GM12873 (cell line): ENCODE measurements around the gene DAP.

Source experiments
- TF ChIP-seq, protein P1 (sequence below): IDR thresholded peaks from 2 replicates; pipeline ENCODE4 v1.5.1; 2012; ENCODE audit warnings: low read depth, mild to moderate bottlenecking, moderate library complexity, low read length, control low read depth; ENCODE audit not compliant: insufficient read depth; ENCODE audit errors: missing control alignments

The DAP gene

DNA sequence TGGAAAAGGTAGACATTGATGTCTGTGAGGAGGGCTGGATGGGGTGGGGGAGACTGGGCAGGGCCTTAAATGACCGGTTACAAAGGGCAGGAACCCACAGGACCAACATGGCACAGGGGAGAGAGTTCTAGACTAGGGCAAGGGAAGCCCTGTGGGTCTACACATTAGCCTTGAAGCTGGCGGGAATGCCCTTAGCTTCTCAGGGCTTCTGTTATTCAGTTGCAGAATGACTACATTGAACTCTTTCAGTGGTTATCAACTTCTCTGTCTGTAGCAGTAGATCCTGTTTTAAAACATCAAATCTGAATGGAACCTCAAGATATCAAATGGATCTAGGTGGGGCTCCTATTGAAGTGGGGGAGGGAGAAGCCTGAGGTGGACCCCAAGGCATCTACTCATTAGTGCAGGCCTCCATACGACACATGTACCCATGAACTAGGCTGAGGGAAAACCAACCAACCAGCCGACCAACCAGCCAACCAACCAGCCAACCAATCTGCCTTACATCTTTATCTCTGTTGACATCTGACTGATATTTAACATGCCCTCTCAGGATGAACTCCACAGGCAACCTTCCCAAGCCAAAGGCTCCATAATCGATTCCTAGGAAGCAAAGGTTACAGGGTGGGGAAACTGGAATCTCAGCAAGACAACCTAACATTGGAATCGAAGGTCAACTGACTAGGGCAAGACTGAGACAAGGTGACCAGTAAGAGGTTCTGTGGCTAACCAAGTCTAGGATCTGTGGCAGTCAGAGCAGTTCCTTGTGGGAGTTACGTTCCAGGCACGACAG is 48.3 kb downstream of the DAP start:
- TF ChIP-seq, protein P1, sequence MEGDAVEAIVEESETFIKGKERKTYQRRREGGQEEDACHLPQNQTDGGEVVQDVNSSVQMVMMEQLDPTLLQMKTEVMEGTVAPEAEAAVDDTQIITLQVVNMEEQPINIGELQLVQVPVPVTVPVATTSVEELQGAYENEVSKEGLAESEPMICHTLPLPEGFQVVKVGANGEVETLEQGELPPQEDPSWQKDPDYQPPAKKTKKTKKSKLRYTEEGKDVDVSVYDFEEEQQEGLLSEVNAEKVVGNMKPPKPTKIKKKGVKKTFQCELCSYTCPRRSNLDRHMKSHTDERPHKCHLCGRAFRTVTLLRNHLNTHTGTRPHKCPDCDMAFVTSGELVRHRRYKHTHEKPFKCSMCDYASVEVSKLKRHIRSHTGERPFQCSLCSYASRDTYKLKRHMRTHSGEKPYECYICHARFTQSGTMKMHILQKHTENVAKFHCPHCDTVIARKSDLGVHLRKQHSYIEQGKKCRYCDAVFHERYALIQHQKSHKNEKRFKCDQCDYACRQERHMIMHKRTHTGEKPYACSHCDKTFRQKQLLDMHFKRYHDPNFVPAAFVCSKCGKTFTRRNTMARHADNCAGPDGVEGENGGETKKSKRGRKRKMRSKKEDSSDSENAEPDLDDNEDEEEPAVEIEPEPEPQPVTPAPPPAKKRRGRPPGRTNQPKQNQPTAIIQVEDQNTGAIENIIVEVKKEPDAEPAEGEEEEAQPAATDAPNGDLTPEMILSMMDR: no peak

DNA sequence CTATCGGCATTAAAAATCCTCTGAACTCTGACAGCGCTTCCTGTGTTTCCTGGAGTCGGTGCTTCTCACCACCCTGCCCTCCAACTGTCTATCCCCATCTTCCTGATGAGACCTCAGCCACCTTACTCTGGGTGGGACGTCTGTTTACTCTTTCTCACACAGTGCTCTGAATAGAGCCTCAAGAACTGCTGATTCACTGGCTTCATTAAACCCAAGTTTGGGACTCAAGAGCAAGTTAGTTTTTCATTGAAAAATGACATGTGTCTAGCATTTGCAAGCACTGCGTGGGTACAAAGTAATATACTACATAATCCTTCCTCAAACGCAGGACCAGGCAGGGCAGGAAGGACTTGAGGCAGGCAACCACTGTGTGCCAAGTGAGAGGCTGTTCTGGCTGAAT is 49.5 kb downstream of the DAP start:
- TF ChIP-seq, protein P1: no peak

DNA sequence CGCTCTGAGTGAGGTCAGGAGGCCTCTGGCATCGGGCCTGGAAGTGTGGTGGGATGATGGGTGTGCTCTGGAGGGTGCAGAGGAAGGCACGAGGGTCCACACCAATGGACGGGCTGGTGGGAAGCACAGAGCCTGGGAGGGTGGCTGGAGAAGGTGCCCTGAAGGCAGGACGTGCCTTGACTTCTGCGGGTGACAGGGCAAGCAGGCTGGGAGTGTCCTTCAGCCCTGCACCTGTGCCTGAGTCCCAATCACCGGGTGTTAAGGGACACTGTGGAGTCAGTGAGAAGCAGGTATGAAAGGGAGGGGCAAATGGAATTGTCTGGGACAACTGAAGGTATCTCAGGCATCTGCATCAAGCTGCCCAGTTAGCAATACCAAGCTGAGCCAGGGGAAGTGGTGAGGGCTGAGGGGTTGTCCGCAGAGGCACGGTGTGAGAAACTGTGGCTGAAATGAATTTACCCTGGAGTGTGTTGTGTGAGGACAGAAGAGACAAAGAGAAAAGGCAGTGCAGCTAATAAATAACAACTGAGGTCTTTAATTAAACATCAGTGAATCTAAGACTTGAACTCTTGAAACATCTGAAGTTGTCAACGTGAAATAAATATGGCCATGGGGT is 50.4 kb downstream of the DAP start:
- TF ChIP-seq, protein P1: no peak

DNA sequence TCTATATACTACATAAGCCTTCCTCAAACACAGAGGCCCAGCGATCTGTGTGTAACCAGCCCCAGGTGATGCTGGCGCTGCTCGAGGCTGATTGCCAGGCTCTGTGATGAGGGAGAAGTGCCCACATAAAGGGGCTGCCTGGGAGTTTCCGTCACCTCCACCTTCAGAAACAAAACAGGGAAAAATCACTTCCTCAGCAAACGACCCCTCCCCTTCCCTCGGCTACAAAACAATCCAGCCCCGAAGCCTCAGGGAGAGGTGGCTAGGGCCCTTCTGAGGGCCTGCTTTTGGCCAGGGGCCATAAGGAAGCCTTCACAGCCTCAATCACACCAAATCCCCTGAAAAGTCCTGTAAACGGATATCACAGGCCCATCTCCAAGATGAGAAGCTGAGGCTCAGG is 51.1 kb downstream of the DAP start:
- TF ChIP-seq, protein P1: no peak

DNA sequence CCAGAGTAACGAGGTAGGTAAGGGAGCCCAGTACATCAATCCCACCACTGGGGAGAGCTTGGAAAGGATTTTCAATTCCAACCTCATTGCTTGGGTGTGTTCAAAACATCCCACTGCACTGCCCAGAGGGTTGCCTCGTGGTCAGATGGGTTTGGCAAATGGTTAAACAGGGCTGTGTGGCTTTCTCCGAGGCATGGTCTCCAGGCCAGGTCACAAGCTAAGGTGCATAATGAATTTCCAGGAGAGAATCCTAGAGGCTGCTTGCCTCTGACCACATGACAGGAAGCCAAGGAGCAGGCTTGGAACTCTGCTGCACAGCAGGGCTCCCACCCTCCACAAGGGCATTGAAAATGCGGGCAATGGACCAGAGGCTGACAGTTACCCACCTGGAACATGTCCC is 51.6 kb downstream of the DAP start:
- TF ChIP-seq, protein P1: no peak

DNA sequence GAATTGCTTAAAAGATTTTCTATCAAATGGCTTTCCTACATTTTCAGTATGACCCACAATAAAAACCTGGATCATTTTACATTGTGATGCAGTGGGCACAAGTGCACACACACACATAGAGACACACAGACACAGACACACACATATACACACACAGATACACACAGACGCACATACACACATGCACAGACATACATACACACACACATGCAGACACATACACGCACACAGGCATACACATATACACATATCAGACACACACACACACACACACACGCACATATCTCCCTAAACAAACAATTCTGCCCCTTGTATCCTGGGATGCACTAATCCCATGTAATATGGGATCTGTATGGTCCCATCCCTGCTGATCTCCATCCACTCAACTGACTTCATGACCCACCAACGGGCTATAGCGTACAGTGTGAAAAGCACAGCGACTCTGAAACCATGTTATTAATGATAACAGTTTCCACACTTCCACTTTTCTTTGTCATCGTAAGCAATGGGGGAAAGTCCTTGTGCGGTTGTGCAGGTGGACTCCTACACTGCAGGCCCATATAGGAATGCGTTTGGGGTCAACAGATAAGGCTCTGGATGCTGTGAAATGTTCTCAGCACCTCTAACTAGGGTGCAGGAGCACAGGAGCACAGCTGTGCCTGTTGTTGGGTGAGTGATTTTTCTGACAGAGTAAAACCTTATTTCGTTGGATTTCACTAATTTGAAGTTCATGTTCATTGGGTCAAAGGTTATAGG is 52.7 kb downstream of the DAP start:
- TF ChIP-seq, protein P1: no peak
